DOHH2 (cell line): ENCODE results near the gene C20orf204.

Experiments used
- H3F3A ChIP-seq: fragments of 200-600 bp; sonication (generic), shearing (Covaris generic); 2 replicates; pipeline ENCODE4 v1.6.0; 2016; ENCODE audit warnings: antibody characterized with exemption, mild to moderate bottlenecking; ENCODE audit not compliant: control insufficient read depth, insufficient read depth
- H3K27ac ChIP-seq: fragments of 200-600 bp; sonication (generic); 2 replicates; pipeline ENCODE4 v1.5.1; 2014; ENCODE audit warnings: low read depth, mild to moderate bottlenecking, low read length, moderate library complexity
- H3K27me3 ChIP-seq: fragments of 200-600 bp; sonication (generic); 2 replicates; pipeline ENCODE4 v1.6.1; 2014; ENCODE audit warnings: mild to moderate bottlenecking, low read length, mixed read lengths; ENCODE audit not compliant: control insufficient read depth
- H3K36me3 ChIP-seq: fragments of 200-600 bp; sonication (generic); 2 replicates; pipeline ENCODE4 v1.6.1; 2014; ENCODE audit warnings: mild to moderate bottlenecking, low read length, moderate library complexity, mixed read lengths; ENCODE audit not compliant: control insufficient read depth
- H3K4me1 ChIP-seq: fragments of 200-600 bp; sonication (generic); 2 replicates; pipeline ENCODE4 v1.6.1; 2014; ENCODE audit warnings: mild to moderate bottlenecking, low read length, mixed read lengths; ENCODE audit not compliant: control insufficient read depth
- H3K4me2 ChIP-seq: fragments of 200-600 bp; sonication (generic); 2 replicates; pipeline ENCODE4 v1.6.0; 2014; ENCODE audit warnings: mild to moderate bottlenecking, low read length, moderate library complexity
- H3K4me3 ChIP-seq: fragments of 200-600 bp; sonication (generic); 2 replicates; pipeline ENCODE4 v1.5.1; 2014; ENCODE audit warnings: mild to moderate bottlenecking, low read length, mixed read lengths
- H3K79me2 ChIP-seq: fragments of 200-600 bp; sonication (generic); 2 replicates; pipeline ENCODE4 v1.6.1; 2014; ENCODE audit warnings: mild to moderate bottlenecking, low read length, mixed read lengths; ENCODE audit not compliant: control insufficient read depth
- H3K9me2 ChIP-seq: fragments of 200-600 bp; sonication (generic); replicated peaks from 2 replicates; pipeline ENCODE4 v1.6.1; 2014; ENCODE audit warnings: mild to moderate bottlenecking, low read length, mixed read lengths; ENCODE audit not compliant: control insufficient read depth
- H3K9me3 ChIP-seq: fragments of 200-600 bp; sonication (generic); 2 replicates; pipeline ENCODE4 v1.6.1; 2014; ENCODE audit warnings: antibody characterized with exemption, low read length, mixed read lengths; ENCODE audit not compliant: control insufficient read depth, insufficient read depth
- H4K20me1 ChIP-seq: fragments of 200-600 bp; sonication (generic); 2 replicates; pipeline ENCODE4 v1.6.0; 2014; ENCODE audit warnings: low read depth, mild to moderate bottlenecking, antibody characterized with exemption, low read length, moderate library complexity; ENCODE audit not compliant: control insufficient read depth, insufficient read depth
- EZH2phosphoT487 ChIP-seq: fragments of 200-600 bp; sonication (generic); IDR thresholded peaks from 2 replicates; pipeline ENCODE4 v1.6.1; 2017; ENCODE audit warnings: borderline replicate concordance, mild to moderate bottlenecking, antibody characterized with exemption, low read length, moderate library complexity, mixed read lengths
- TF ChIP-seq, protein P1 (sequence below): fragments of 200-600 bp; sonication (generic); IDR thresholded peaks from one replicate; pipeline ENCODE4 v1.5.1; 2014; ENCODE audit warnings: antibody characterized with exemption, mild to moderate bottlenecking, low read depth, low read length; ENCODE audit not compliant: poor library complexity, severe bottlenecking

The C20orf204 gene

DNA sequence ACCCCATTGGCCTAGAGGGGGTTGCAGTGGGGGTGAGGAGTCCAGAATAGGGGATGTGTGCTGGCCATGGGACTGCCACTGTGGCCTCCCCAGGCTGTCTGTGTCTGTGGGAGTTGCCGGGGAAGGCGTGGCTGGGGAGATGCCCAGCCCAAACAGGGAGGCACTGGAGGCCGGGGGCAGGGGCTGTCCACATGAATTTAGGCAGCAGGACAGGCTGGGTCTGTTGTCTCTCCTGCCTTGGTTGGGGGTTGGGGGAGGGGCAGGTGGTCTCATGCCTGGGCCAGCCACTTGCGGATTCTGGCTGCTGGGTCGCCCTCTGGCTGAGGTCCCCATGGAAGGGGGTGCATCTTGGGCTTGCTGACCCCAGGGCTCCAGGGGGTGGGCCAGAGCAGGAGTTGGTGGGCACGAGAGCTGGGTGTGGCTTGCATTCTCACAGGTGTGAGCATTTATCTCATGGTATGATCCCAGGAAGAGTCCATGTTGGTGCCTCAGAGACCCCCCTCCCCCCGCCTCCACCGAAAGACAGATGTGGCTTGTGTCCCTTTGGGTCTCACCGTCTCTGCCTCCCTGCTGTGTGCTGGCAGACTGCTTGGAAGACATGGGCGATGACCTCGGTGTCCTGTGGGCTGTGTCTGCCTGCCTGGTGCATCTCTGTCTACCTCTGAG lies 9.5 kb downstream of the C20orf204 start:
- no peaks in the 10 kb centered on the region for H4K20me1 ChIP-seq
- H3K27ac ChIP-seq = no peak overlapping the region
- no peak overlapping the region for H3K4me3 ChIP-seq
- no peaks in the 10 kb centered on the region for H3K9me2 ChIP-seq
- H3K4me1 ChIP-seq = peaks cover 20% of the 10 kb centered on the region
- no peaks in the 10 kb centered on the region for H3K9me3 ChIP-seq
- no peak overlapping the region for H3K4me2 ChIP-seq
- H3K36me3 ChIP-seq = no peaks in the 10 kb centered on the region
- H3K79me2 ChIP-seq = no peaks in the 10 kb centered on the region
- peaks cover 11% of the 10 kb centered on the region for H3F3A ChIP-seq
- no peak for TF ChIP-seq EZH2phosphoT487
- TF ChIP-seq, protein P1, sequence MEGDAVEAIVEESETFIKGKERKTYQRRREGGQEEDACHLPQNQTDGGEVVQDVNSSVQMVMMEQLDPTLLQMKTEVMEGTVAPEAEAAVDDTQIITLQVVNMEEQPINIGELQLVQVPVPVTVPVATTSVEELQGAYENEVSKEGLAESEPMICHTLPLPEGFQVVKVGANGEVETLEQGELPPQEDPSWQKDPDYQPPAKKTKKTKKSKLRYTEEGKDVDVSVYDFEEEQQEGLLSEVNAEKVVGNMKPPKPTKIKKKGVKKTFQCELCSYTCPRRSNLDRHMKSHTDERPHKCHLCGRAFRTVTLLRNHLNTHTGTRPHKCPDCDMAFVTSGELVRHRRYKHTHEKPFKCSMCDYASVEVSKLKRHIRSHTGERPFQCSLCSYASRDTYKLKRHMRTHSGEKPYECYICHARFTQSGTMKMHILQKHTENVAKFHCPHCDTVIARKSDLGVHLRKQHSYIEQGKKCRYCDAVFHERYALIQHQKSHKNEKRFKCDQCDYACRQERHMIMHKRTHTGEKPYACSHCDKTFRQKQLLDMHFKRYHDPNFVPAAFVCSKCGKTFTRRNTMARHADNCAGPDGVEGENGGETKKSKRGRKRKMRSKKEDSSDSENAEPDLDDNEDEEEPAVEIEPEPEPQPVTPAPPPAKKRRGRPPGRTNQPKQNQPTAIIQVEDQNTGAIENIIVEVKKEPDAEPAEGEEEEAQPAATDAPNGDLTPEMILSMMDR = no peak
- peaks cover 9% of the 10 kb centered on the region for H3K27me3 ChIP-seq

DNA sequence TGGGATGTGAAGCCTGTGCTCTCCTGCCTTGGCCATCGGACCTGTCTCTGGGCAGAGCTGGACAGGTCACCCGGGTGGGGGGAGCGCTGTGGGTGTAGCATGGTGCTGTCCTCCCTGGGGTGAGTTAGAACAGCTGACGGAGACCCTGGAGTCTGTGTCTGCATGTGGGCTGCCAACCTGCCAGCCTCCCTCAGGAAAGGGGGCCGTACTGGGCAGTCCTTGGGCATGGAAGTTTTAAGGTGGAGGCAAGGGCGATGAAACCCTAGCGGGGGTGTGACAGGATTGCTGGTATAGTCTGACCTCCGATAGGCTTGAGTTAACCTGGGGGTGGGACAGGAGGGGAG lies 11.0 kb downstream of the C20orf204 start:
- no peaks in the 10 kb centered on the region for H3K9me2 ChIP-seq
- no peak overlapping the region for H3K4me2 ChIP-seq
- H3K27ac ChIP-seq = no peak overlapping the region
- no peaks in the 10 kb centered on the region for H4K20me1 ChIP-seq
- H3K9me3 ChIP-seq = no peaks in the 10 kb centered on the region
- H3K27me3 ChIP-seq = peaks cover 22% of the 10 kb centered on the region
- H3F3A ChIP-seq = peaks cover 11% of the 10 kb centered on the region
- peaks cover 5% of the 10 kb centered on the region for H3K4me1 ChIP-seq
- H3K4me3 ChIP-seq = no peak overlapping the region
- no peaks in the 10 kb centered on the region for H3K36me3 ChIP-seq
- TF ChIP-seq, protein P1 = no peak
- no peak for TF ChIP-seq EZH2phosphoT487
- no peaks in the 10 kb centered on the region for H3K79me2 ChIP-seq

DNA sequence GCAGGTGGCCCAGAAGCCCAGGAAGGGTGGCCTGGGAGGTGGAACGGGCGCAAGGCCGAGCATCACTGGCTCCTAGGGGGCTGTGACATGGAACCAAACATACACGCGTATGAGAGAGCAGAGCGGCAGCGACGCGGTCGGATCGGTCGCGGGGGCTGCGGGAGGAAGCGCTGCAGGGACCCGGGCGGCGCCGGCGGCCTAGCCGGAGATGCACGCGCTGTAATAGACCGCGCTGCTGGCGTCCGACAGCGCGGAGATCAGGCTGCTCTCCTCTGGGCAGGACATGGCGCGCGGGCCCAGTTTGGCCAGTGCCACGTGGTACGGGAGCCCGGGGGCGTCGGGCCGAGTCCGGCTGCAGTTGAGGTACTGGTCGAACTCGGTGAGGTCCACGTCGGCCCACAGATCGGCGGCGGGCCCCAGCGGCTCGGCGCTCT lies 12.0 kb downstream of the C20orf204 start:
- TF ChIP-seq, protein P1 = no peak
- no peak for TF ChIP-seq EZH2phosphoT487
- Histone ChIP-seq H3K27ac (no peak overlapping the region), H3K36me3 (no peaks in the 10 kb centered on the region), H3F3A (peaks cover 11% of the 10 kb centered on the region), H3K27me3 (peaks cover 31% of the 10 kb centered on the region), H3K9me3 (no peaks in the 10 kb centered on the region), H4K20me1 (no peaks in the 10 kb centered on the region), H3K4me1 (no peaks in the 10 kb centered on the region; the same call in 1 of the 2 replicates), H3K4me2 (no peak overlapping the region), H3K9me2 (no peaks in the 10 kb centered on the region), H3K4me3 (no peak overlapping the region), H3K79me2 (no peaks in the 10 kb centered on the region)
